ENCODE results near the gene FAM168A. TPM values are rescaled to one million over a fixed set of nuclear protein-coding genes. Genes with fewer than 3 reads are reported as not detected.

The FAM168A gene
- total and polyA plus RNA-seq, 2 donors from 2014 or later, result 8.9 to 38.1 TPM

- peak; percentile 82 for TF ChIP-seq CTCF (IDR thresholded peaks at IDR 0.05; ENCODE audit: borderline replicate concordance, extremely low read depth, insufficient read depth)
- FAIRE-seq (no peak), DNase-seq (peak; percentile 78 to 88 (median 83))
- H3K27me3 ChIP-seq (ENCODE audit: control insufficient read depth, insufficient read depth, low read length), result no peaks in the 10 kb centered on the region
- H3K9me3 ChIP-seq (ENCODE audit: control insufficient read depth in 2 of 3, insufficient read depth in 1 of 3, low read length in 3 of 3), result no peaks in the 10 kb centered on the region
- H3K4me3 ChIP-seq (ENCODE audit: low read length in 3 of 3), result no peak overlapping the region
- intact Hi-C loops (cut with DNase I), result loop anchor here (10.0 kb wide), 2 partner anchors 49 to 99 kb away; no protein-coding TSS in a partner anchor
- no peak overlapping the region for H3K27ac ChIP-seq (ENCODE audit: low read depth in 2 of 2, low read length in 2 of 2)
- H3K9ac ChIP-seq (ENCODE audit: low read length in 3 of 3), result no peak overlapping the region
- H3K4me1 ChIP-seq (ENCODE audit: control insufficient read depth in 2 of 3, insufficient read depth in 2 of 3, low read depth in 1 of 3, low read length in 3 of 3), result peaks cover 0 to 2% (median 0%) of the 10 kb centered on the region in 3 donors
- no peaks in the 10 kb centered on the region for H3K36me3 ChIP-seq (ENCODE audit: control insufficient read depth in 2 of 3, insufficient read depth in 3 of 3, low read length in 3 of 3)
Measured at GRCh38 chr11:73393479-73394415, 204.2 kb downstream of the FAM168A start.

- Histone ChIP-seq H3K9me3 (ENCODE audit: control insufficient read depth in 2 of 3, insufficient read depth in 1 of 3, low read length in 3 of 3) (no peaks in the 10 kb centered on the region), H3K9ac (ENCODE audit: low read length in 3 of 3) (no peak overlapping the region), H3K27me3 (ENCODE audit: control insufficient read depth, insufficient read depth, low read length) (no peaks in the 10 kb centered on the region), H3K4me1 (ENCODE audit: control insufficient read depth in 2 of 3, insufficient read depth in 2 of 3, low read depth in 1 of 3, low read length in 3 of 3) (peaks cover 0 to 2% (median 0%) of the 10 kb centered on the region in 3 donors), H3K27ac (ENCODE audit: low read depth in 2 of 2, low read length in 2 of 2) (no peak overlapping the region), H3K36me3 (ENCODE audit: control insufficient read depth in 2 of 3, insufficient read depth in 3 of 3, low read length in 3 of 3) (no peaks in the 10 kb centered on the region), H3K4me3 (ENCODE audit: low read length in 3 of 3) (no peak overlapping the region)
- intact Hi-C loops (cut with DNase I), result loop anchor here (10.0 kb wide), 2 partner anchors 48 to 98 kb away; no protein-coding TSS in a partner anchor
- DNase-seq, result no peak
- FAIRE-seq, result no peak
- no peak for TF ChIP-seq CTCF (IDR thresholded peaks at IDR 0.05; ENCODE audit: borderline replicate concordance, extremely low read depth, insufficient read depth)
Measured at GRCh38 chr11:73393011-73393380, 204.9 kb downstream of the FAM168A start.

- no peak overlapping the region for H3K27ac ChIP-seq (ENCODE audit: low read depth in 2 of 2, low read length in 2 of 2)
- FAIRE-seq, result no peak
Measured at GRCh38 chr11:73392108-73393010, 205.6 kb downstream of the FAM168A start.

More at GRCh38 chr11:73392108-73393010, 205.6 kb downstream of the FAM168A start:
- H3K27me3 ChIP-seq (ENCODE audit: control insufficient read depth, insufficient read depth, low read length), result no peaks in the 10 kb centered on the region
- H3K4me3 ChIP-seq (ENCODE audit: low read length in 3 of 3), result no peak overlapping the region
- peaks cover 0 to 2% (median 0%) of the 10 kb centered on the region in 3 donors for H3K4me1 ChIP-seq (ENCODE audit: control insufficient read depth in 2 of 3, insufficient read depth in 2 of 3, low read depth in 1 of 3, low read length in 3 of 3)
- H3K36me3 ChIP-seq (ENCODE audit: control insufficient read depth in 2 of 3, insufficient read depth in 3 of 3, low read length in 3 of 3), result no peaks in the 10 kb centered on the region
- no peak overlapping the region for H3K9ac ChIP-seq (ENCODE audit: low read length in 3 of 3)
- H3K9me3 ChIP-seq (ENCODE audit: control insufficient read depth in 2 of 3, insufficient read depth in 1 of 3, low read length in 3 of 3), result no peaks in the 10 kb centered on the region
- DNase-seq, result peak in 1 of 5 donors; percentile 48
- intact Hi-C loops (cut with DNase I), result loop anchor here (10.0 kb wide), 2 partner anchors 48 to 98 kb away; no protein-coding TSS in a partner anchor
- TF ChIP-seq CTCF (IDR thresholded peaks at IDR 0.05; ENCODE audit: borderline replicate concordance, extremely low read depth, insufficient read depth), result no peak

Data from kidney (tissue), 14 donors.